ENCODE measurements around the gene IGF2BP2.

DNA sequence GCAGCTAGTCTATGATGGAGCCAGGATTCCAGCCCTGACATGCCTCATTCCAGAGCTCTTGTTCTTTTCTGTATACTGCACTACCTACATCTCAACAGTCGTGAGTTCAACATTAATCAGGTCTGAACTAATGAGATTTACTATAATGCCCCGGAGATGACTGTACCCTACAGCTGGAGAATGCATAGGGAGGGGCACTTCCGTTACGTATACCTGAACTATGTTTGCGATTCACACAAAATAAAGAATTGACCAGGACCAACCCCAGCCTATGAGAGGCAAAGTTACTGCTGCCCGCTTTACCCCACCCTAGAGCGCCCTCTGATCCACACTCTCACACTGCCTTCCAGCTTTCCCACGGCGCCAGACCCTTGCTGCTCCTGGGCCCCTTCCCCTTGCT is 97.0 kb downstream of the IGF2BP2 start:
- no peak for TF ChIP-seq ARNTL (CRISPR knock-in tag; IDR thresholded peaks at IDR 0.05; ENCODE audit: borderline replicate concordance, low read depth)
- TF ChIP-seq ZFP3 (CRISPR knock-in tag; IDR thresholded peaks at IDR 0.05): no peak
- no peak for TF ChIP-seq OSR1 (CRISPR knock-in tag; IDR thresholded peaks at IDR 0.05)
- TF ChIP-seq, protein P1, sequence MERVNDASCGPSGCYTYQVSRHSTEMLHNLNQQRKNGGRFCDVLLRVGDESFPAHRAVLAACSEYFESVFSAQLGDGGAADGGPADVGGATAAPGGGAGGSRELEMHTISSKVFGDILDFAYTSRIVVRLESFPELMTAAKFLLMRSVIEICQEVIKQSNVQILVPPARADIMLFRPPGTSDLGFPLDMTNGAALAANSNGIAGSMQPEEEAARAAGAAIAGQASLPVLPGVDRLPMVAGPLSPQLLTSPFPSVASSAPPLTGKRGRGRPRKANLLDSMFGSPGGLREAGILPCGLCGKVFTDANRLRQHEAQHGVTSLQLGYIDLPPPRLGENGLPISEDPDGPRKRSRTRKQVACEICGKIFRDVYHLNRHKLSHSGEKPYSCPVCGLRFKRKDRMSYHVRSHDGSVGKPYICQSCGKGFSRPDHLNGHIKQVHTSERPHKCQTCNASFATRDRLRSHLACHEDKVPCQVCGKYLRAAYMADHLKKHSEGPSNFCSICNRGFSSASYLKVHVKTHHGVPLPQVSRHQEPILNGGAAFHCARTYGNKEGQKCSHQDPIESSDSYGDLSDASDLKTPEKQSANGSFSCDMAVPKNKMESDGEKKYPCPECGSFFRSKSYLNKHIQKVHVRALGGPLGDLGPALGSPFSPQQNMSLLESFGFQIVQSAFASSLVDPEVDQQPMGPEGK (CRISPR knock-in tag; IDR thresholded peaks at IDR 0.05; ENCODE audit: borderline replicate concordance): no peak
- TF ChIP-seq CSDC2 (CRISPR knock-in tag; IDR thresholded peaks at IDR 0.05): no peak
- no peak for TF ChIP-seq SNAI2 (CRISPR knock-in tag; IDR thresholded peaks at IDR 0.05)
- no peak for TF ChIP-seq TOX (CRISPR knock-in tag; IDR thresholded peaks at IDR 0.05; ENCODE audit: borderline replicate concordance)
- no peak for TF ChIP-seq RARB (CRISPR knock-in tag; IDR thresholded peaks at IDR 0.05)
- no peak for TF ChIP-seq GLIS3 (CRISPR knock-in tag; IDR thresholded peaks at IDR 0.05)
- TF ChIP-seq, protein P2, sequence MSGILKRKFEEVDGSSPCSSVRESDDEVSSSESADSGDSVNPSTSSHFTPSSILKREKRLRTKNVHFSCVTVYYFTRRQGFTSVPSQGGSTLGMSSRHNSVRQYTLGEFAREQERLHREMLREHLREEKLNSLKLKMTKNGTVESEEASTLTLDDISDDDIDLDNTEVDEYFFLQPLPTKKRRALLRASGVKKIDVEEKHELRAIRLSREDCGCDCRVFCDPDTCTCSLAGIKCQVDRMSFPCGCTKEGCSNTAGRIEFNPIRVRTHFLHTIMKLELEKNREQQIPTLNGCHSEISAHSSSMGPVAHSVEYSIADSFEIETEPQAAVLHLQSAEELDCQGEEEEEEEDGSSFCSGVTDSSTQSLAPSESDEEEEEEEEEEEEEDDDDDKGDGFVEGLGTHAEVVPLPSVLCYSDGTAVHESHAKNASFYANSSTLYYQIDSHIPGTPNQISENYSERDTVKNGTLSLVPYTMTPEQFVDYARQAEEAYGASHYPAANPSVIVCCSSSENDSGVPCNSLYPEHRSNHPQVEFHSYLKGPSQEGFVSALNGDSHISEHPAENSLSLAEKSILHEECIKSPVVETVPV (CRISPR knock-in tag; IDR thresholded peaks at IDR 0.05): no peak
- TF ChIP-seq ZFP30 (CRISPR knock-in tag; IDR thresholded peaks at IDR 0.05): no peak
- TF ChIP-seq TCF4 (CRISPR knock-in tag; IDR thresholded peaks at IDR 0.05; ENCODE audit: borderline replicate concordance): no peak

Measured in SK-N-SH treated with all-trans-retinoic acid at 6 μM for 48 hours (cell line).